Stimulated activated CD4-positive, alpha-beta T cell treated with anti-CD3 and anti-CD28 coated beads, Interleukin-12 subunit alpha, Interleukin-12 subunit beta, amount 100 ng/mL, for 48 hours (primary cell): ENCODE data around the gene COL15A1.
A peak's percentile ranks its signal among the peaks of the same experiment; 100 is the strongest.
"Not testable (repeated sequence)": the region's sequence is repeated elsewhere in the genome, so short reads cannot be mapped to it uniquely, and the experiment has no call there.

Source experiments
- DNase-seq, 3 donors: peaks; one replicate each; pipeline ENCODE4 v3.0.0-alpha.2; 2020; ENCODE audit warnings: low read depth in 2 of 3, low spot score in 1 of 3

The COL15A1 gene

GRCh38 chr9:99010393-99010792 lies 66.7 kb downstream of the COL15A1 start:
- not testable (repeated sequence) for DNase-seq

GRCh38 chr9:99011161-99011709 lies 67.5 kb downstream of the COL15A1 start:
- DNase-seq = no peak

- peak in 1 of 3 donors; percentile 20 for DNase-seq
These were observed 69.3 kb downstream of the COL15A1 start for GRCh38 chr9:99012957-99013512.

DNA sequence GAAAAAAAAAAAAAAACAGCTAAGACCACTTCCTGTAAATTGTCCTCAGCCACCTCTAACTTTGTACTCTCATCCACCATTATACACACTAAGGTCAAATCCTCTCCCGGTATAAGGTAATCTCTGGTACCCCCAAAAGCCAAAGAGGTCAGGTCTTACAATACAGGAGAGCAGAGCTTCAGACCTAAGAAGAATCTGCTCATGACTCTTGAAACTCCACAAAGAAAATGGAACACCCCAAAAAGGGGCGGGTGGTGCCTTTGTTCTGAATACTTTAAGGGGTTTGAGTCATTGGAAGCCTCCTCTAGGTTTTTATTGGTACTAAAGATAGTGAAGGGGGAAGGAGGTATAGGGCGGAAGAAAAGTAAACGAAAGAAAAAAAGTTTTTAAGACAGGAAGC lies 69.8 kb downstream of the COL15A1 start:
- DNase-seq = peak in 1 of 3 donors; percentile 32

- no peak for DNase-seq
These were observed 71.7 kb downstream of the COL15A1 start for GRCh38 chr9:99015448-99015847.

DNA sequence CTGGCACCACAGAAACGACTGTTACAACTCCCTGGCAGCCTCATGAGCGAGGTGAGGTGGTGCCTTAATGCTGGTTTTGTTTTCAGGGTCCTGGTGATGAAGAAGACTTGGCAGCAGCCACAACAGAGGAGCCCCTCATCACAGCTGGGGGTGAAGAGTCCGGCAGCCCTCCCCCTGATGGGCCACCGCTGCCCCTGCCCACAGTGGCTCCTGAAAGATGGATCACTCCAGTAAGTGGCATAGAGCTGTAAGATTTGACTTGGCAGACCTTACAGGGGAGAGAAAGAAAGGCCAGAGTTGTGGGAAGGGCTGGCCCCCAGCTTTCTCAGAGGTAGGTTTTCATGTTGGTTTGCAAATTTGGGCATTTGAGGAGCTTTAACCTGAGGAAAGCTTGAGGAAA lies 72.2 kb downstream of the COL15A1 start:
- DNase-seq = no peak

DNA sequence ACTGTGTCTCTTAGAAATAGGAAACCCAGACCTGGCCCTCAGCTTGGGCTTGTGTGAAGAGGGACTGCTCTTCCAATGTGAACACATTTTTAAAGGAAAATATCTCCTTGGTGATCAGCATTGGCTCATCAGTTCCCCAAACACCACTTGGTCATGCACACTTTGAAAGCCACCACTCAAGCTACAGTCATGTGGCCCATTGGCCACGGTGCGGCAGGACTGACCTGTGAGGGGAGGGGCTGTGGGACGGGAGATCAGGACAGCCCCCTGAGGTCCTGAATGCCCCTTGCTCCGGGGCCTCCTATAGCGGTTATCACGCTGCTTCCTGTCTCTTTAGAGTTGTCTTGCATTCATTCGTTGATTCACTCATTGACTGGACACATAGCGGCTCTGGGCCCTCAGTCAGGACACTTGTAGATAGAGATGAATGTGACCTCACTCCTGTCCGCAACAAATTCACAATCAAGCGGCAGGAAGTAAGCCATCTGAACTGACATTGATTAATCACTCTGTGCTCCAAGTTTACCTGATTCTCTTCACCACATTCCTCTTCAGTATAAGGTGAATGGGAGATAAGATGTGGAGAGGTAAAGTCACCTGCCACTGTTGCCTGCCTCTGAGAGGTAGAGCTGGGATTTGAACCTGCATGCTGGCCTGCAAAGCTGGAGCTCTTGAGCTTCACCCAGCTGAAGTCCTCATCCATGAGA lies 73.1 kb downstream of the COL15A1 start:
- no peak for DNase-seq

- DNase-seq = no peak
These were observed 74.9 kb downstream of the COL15A1 start for GRCh38 chr9:99018653-99019052.

DNA sequence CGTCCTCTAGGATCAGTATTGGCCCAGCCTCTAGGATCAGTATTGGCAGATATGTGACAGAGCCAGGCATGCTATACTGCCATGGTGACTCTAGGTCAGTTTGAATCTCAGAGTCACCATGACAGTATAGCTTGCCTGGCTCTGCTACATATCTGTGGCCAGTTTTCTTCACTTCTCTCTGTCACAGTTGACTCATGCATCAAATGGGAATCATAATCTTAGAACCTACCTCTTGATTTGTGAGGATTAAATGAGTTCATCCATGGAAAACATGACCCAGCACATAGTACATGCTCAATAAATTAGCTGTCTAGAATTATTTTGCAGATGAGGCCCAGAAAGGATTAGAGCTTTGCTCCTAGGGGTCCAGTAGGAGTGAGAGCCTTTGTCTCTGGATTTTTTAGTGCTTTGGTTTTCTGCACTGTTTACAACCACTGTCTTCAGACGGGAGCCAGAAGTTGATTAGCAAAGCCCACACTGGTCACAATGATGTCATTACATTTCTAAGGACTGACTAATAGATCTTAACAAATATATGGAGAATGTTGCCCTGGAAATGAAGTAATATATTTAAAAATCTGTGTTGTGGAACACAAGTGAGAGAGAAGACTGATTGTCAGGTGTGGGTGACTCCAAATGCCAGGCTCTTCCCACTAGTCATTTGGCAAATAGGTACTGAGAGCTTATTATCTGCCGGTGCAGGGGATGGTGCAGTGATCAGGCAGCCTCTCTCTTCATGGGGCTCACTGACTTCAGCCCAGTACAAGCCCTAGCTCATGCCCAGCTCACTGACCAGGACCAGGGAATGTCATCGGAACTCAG lies 76.0 kb downstream of the COL15A1 start:
- DNase-seq = no peak

GRCh38 chr9:99020786-99021436 lies 77.2 kb downstream of the COL15A1 start:
- no peak for DNase-seq

- no peak for DNase-seq
These were observed 77.8 kb downstream of the COL15A1 start for GRCh38 chr9:99021512-99021911.

- DNase-seq = no peak
These were observed 79.5 kb downstream of the COL15A1 start for GRCh38 chr9:99023231-99023630.

DNA sequence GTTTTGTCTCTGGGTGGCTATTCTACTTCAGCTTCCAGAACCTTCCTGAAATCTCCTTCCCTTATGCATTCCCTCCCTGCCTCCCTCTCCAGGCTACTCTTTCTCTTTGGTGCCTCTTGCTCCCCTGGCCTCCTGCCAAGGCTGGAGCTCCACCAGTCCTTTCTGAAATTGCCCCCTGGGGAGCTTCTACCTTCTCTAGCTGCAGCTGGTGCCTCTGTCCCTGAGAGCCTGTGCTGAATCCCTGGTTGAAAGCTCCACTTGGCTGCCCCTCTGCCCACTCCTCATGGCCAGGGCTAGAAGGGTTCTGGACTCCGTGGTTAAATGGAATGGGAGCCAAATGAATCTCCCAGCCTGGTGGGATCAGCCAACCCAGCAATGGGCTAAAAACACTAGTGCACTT lies 80.1 kb downstream of the COL15A1 start:
- no peak for DNase-seq

GRCh38 chr9:99024959-99025358 lies 81.3 kb downstream of the COL15A1 start:
- DNase-seq = no peak

- DNase-seq = no peak
These were observed 82.0 kb downstream of the COL15A1 start for GRCh38 chr9:99025616-99026270.

- DNase-seq = no peak
These were observed 82.7 kb downstream of the COL15A1 start for GRCh38 chr9:99026271-99026955.

GRCh38 chr9:99026956-99027298 lies 83.2 kb downstream of the COL15A1 start:
- no peak for DNase-seq

- no peak for DNase-seq
These were observed 83.7 kb downstream of the COL15A1 start for GRCh38 chr9:99027443-99027842.

- no peak for DNase-seq
These were observed 85.5 kb downstream of the COL15A1 start for GRCh38 chr9:99029083-99029645.

- DNase-seq = no peak
These were observed 86.4 kb downstream of the COL15A1 start for GRCh38 chr9:99030092-99030511.
